Prostate gland (tissue), 2 donors: Measurements from ENCODE around the gene HSPA6. TPM values are rescaled to one million over a fixed set of nuclear protein-coding genes. Genes with fewer than 3 reads are reported as not detected.
"Not testable (repeated sequence)": the region's sequence is repeated elsewhere in the genome, so short reads cannot be mapped to it uniquely, and the experiment has no call there.

Experiments used
- DNase-seq: peaks from one replicate; pipeline ENCODE4 v3.0.0-alpha.2; 2019; ENCODE audit warnings: low spot score
- H3K27ac ChIP-seq, 2 donors: fragments of 200-600 bp; sonication (generic); 2 replicates each; pipeline ENCODE4 v1.5.1; 2017 to 2019
- H3K27me3 ChIP-seq: fragments of 200-600 bp; sonication (generic); replicated peaks from 2 replicates; pipeline ENCODE4 v1.5.1; 2019; ENCODE audit not compliant: insufficient read depth
- H3K36me3 ChIP-seq, 2 donors: fragments of 200-600 bp; sonication (generic); 1 replicate in 1 of 2; 2 replicates in 1 of 2; pipeline versions ENCODE4 v1.5.1 to v1.8.1; 2017 to 2019
- H3K4me1 ChIP-seq: fragments of 200-600 bp; sonication (generic); replicated peaks from 2 replicates; pipeline ENCODE4 v1.5.1; 2019
- H3K4me3 ChIP-seq, 2 donors: fragments of 200-600 bp; sonication (generic); 2 replicates each; pipeline ENCODE4 v1.5.1; 2017 to 2019
- H3K9me3 ChIP-seq: fragments of 200-600 bp; sonication (generic); 2 replicates; pipeline ENCODE4 v1.5.1; 2017
- POLR2A ChIP-seq: fragments of 450-650 bp; IDR thresholded peaks from one replicate; pipeline ENCODE4 v1.6.1; 2016; ENCODE audit warnings: antibody characterized with exemption, mild to moderate bottlenecking
- POLR2AphosphoS5 ChIP-seq: sonication (generic); formaldehyde crosslinking; IDR thresholded peaks from one replicate; pipeline ENCODE4 v1.6.1; 2017; ENCODE audit warnings: antibody characterized with exemption
- WGBS: methylation state at CpG from one replicate; pipeline ENCODE4 v1.1.5; 2018; 5-methylcytosine and 5-hydroxymethylcytosine counted together
- intact Hi-C: fragments of 100-400 bp; cut with DNase I; formaldehyde crosslinking; loops from one replicate; pipeline ENCODE4 v1.14.2; 2022
- total RNA-seq, 2 donors: library from RNA; depleted of rRNA; stranded (reverse); fragments of >200 nt; gene quantifications; one replicate each; pipeline ENCODE4 v1.1.0, GENCODE V29; 2016
- TF ChIP-seq, protein P1 (sequence below), 4 experiments: fragments of 200-600 bp in 2 of 4; fragments of 450-650 bp in 2 of 4; sonication (generic) in 2 of 4; IDR thresholded peaks; 1 replicate in 3 of 4; 2 replicates in 1 of 4; pipeline ENCODE4 v1.5.1; 2016 to 2019; ENCODE audit warnings: antibody characterized with exemption in 4 of 4, mild to moderate bottlenecking in 2 of 4, moderate library complexity in 2 of 4

Gene HSPA6
- total RNA-seq, 2 donors from 2014 or later, result 0.64 to 4.9 TPM

DNA sequence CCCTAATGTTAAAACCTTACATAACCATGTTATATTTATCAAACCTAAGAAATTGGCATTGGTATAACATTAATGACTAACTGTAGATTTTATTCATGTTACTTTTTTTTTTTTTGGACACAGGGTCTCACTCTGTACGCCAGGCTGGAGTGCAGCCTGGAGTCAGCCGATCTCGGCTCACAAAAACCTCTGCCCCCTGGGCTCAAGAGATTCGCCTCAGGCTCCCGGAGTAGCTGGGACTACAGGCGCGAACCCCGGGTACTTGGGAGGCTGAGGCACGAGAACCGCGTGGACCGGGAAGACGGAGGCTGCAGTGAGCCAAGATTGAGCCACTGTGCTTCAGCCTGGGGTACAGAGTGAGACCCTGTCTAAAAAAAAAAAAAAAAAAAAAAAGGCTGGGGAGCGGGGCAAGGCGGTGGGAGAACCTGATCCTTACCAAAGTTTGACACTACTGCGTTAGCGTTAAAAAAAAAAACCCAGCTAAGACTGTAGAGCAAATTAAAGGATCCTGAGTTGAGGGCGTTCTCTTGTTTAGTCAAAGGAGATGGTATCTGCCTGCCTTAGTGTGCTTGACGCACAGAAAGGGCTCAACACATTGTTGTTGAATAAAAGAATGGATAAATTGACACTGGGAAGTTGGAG is 5.2 kb downstream of the HSPA6 start:
- H3K27me3 ChIP-seq, H3K27ac ChIP-seq, intact Hi-C loops, H3K36me3 ChIP-seq, H3K9me3 ChIP-seq, DNase-seq, H3K4me1 ChIP-seq: not testable (repeated sequence)
- WGBS, result 19% methylated on average over 19 of the region's 19 CpGs
- peak overlapping the region in 1 of 2 donors; percentile 51 for H3K4me3 ChIP-seq

DNA sequence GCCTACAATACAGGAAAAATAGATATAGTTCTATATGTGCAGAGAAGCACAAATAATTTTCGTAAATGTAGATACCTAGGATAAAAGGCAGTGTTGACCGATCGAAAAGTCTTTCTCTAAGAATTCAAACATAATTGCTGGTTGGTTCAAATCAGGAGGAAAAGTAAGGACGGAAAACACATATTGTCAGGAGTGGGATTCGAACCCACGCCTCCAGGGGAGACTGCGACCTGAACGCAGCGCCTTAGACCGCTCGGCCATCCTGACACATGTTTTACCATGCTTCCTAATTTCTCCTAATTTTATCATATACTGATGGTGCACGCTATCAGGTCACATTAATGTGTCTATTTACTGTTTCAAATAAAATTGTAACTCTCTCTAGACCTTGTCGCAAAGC is 5.8 kb downstream of the HSPA6 start:
- H3K36me3 ChIP-seq, H3K9me3 ChIP-seq, intact Hi-C loops, H3K27me3 ChIP-seq, H3K4me1 ChIP-seq: not testable (repeated sequence)
- TF ChIP-seq, protein P1, sequence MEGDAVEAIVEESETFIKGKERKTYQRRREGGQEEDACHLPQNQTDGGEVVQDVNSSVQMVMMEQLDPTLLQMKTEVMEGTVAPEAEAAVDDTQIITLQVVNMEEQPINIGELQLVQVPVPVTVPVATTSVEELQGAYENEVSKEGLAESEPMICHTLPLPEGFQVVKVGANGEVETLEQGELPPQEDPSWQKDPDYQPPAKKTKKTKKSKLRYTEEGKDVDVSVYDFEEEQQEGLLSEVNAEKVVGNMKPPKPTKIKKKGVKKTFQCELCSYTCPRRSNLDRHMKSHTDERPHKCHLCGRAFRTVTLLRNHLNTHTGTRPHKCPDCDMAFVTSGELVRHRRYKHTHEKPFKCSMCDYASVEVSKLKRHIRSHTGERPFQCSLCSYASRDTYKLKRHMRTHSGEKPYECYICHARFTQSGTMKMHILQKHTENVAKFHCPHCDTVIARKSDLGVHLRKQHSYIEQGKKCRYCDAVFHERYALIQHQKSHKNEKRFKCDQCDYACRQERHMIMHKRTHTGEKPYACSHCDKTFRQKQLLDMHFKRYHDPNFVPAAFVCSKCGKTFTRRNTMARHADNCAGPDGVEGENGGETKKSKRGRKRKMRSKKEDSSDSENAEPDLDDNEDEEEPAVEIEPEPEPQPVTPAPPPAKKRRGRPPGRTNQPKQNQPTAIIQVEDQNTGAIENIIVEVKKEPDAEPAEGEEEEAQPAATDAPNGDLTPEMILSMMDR (IDR thresholded peaks at IDR 0.05), result peak in 1 of 4 experiments; percentile 25
- TF ChIP-seq POLR2AphosphoS5, result peak; percentile 70
- peak; percentile 48 for DNase-seq
- H3K4me3 ChIP-seq, result peak overlapping the region; percentile 51 to 66
- H3K27ac ChIP-seq, result peak overlapping the region; percentile 91 to 92
- 2% methylated on average over 13 of the region's 13 CpGs for WGBS

DNA sequence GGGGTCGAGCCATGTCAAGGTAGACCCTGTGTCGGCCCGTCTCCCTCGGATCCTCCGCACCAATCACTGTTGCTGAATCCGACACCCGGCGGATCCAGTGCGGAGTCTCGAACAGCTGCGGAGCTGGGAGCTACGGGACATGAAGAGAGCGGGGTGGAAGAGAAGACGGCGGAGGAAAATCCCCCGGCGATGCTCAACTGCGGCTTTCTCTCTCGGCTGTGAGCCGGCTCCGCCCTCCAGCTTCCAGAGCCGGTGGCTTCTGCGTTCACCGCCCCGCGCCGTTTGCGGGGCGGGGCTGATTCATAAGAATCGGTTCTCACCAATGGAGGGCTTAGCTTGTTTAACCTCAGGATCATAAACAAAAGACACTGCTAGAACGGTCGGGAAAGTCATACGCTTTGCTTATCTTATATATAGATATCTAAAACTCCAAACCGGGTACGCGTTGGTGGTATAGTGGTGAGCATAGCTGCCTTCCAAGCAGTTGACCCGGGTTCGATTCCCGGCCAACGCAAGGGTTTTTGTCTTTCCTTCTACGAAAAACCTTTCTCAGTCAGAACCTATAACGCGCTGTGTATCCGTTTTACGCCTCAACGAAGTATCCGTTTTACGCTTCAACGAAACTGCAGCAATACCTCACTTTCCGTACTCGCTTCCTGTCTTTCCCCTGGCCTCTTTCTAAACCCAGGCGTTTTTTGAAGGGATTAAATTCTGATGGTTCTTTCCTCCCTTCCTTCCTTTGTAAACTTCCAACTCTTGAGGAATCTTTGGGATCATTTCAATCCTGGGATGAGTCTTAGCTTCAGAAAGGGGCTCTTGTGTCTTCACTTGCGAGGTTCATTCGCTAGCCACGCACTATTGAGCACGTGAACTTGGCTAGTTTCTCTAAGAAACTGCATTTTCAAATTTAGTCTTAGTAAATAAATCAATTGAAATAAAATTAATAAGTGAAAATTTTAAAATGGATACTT is 6.6 kb downstream of the HSPA6 start:
- 3% methylated on average over 50 of the region's 56 CpGs for WGBS
- H3K36me3 ChIP-seq, H3K4me1 ChIP-seq, H3K27me3 ChIP-seq, H3K9me3 ChIP-seq, intact Hi-C loops: not testable (repeated sequence)
- Histone ChIP-seq H3K4me3 (peak overlapping the region; percentile 51 to 66), H3K27ac (peak overlapping the region; percentile 91 to 92)
- TF ChIP-seq POLR2A, result peak; percentile 52
- peak; percentile 89 for TF ChIP-seq POLR2AphosphoS5
- peak; percentile 74 for DNase-seq

DNA sequence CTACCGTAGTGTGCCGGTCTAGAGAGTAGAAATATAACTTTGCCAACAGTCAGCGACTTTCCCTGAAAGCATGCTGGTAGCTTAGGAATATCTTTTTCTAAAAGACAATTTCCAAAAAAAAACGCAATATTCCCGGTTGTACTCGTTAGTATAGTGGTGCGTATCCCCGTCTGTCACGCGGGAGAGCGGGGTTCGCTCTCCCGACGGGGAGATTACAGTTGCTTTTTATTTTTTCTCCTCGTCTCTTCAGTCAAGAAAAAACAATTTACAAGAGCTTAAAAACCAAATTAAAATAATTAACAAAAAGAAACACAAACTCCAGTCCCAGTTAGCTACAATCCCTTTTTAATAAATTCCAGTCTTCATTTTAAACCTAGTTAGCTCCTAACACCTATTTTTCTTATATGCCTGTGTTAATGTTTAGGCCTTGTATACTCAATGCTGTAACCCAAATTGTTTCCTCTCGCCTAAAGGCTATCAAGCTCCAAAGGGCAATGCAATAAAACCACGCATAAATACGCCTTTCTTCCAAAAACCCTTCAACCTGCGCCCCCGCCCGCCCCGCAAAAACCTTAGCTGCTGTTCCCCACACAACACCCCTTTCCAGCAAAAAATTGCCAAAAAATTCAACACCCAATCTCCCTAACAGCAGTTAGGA is 7.8 kb downstream of the HSPA6 start:
- DNase-seq, result no peak
- no peak overlapping the region for H3K4me3 ChIP-seq
- no peak for TF ChIP-seq POLR2AphosphoS5
- TF ChIP-seq, protein P1 (IDR thresholded peaks at IDR 0.05), result no peak
- no peak for TF ChIP-seq POLR2A
- H3K36me3 ChIP-seq, result no peaks in the 10 kb centered on the region
- intact Hi-C loops, result no loop called here
- H3K27ac ChIP-seq, result no peak overlapping the region
- no peaks in the 10 kb centered on the region for H3K27me3 ChIP-seq
- WGBS, result 72% methylated on average over 22 of the region's 22 CpGs
- no peaks in the 10 kb centered on the region for H3K9me3 ChIP-seq
- no peaks in the 10 kb centered on the region for H3K4me1 ChIP-seq

DNA sequence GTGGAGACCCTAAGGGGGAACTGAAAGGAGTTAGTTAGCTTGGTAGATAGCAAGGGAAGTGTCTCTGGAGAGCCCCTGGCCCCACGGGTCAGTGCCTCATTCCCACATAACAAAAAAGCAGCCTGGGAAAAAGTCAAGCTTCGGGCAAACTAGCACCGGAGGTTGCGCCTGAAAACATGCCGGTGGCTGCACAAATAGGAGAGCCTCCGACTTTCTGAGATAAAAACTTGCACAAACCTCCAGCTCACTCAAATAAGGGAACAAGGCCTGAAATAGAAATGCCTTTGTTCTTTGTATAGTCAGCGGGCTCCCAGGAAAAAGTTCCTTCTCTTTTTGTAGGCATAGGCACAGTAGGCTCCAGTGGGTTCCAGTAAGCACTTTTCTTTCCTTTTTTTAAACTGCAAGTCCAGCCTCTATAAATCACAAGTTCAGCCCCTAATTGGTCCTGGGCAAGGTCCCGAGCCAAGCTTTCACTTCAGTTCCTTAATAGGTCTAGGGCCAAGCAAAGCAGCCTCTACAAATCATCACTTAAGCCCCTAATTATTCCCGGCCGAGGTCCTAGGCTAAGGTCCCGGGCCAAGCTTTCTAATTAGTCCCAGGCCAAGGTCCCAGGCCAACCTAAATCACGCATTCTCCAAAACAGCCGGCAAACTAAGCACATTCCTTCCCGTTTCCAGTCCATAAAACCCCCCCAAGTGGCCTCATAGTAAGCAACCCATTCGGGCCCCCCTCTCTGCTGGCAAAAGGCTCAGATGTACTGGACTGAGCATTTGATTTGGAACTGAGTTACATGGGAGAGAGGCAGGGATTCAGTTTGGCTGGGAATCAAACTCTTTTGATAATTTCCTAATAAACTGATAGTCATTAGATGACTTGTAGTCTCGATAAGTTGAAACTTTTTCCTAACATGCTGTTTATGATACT is 8.6 kb downstream of the HSPA6 start:
- H3K9me3 ChIP-seq, H3K36me3 ChIP-seq, H3K27ac ChIP-seq, H3K4me1 ChIP-seq, H3K4me3 ChIP-seq, DNase-seq, H3K27me3 ChIP-seq, intact Hi-C loops: not testable (repeated sequence)
- 53% methylated on average over 16 of the region's 16 CpGs for WGBS

DNA sequence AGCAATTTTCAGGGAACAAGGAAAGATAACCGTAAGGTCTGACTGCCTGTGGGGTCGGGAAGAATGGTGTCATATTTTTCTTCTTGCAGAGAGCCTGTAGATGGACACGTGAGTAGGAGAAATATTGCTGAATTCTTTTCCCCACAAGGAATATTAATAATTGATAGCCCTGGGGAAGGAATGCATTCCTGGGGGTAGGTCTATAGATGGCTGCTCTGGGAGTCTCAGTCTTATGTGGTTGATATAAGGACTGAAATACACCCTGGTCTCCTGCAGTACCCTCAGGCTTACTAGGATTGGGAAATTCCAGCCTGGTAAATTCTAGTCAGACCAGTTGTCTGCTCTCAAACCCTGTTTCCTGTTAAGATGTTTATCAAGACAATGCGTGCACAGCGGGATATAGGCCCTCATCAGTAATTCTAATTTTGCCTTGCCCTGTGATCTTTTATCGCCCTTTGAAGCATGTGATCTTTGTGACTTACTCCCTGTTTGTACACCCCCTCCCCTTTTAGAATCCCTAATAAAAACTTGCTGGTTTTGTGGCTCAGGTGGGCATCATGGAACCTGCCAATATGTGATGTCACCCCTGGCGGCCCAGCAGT is 12.8 kb downstream of the HSPA6 start:
- H3K9me3 ChIP-seq, H3K27me3 ChIP-seq, H3K36me3 ChIP-seq, intact Hi-C loops, H3K4me3 ChIP-seq, H3K4me1 ChIP-seq, H3K27ac ChIP-seq, DNase-seq: not testable (repeated sequence)
- WGBS, result 51% methylated on average over 7 of the region's 7 CpGs

DNA sequence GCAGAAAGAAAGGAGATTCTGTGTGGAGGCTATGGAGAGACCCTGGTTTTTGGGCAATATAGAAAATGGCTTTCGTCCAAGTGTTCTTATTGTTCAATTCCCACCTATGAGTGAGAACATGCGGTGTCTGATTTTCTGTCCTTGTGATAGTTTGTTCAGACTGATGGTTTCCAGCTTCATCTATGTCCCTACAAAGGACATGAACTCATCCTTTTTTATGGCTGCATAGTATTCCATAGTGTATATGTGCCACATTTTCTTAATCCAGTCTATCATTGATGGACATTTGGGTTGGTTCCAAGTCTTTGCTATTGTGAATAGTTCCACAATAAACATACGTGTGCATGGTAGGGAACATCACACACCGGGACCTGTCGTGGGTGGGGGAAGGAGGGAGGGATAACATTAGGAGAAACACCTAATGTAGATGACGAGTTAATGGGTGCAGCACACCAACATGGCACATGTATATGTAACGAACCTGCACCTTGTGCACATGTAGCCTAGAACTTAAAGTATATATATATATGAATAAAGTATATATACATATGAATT is 14.7 kb downstream of the HSPA6 start:
- H3K4me1 ChIP-seq, H3K4me3 ChIP-seq, intact Hi-C loops, DNase-seq, H3K27me3 ChIP-seq, H3K36me3 ChIP-seq, H3K9me3 ChIP-seq, H3K27ac ChIP-seq: not testable (repeated sequence)
- WGBS, result 84% methylated on average over 7 of the region's 7 CpGs

DNA sequence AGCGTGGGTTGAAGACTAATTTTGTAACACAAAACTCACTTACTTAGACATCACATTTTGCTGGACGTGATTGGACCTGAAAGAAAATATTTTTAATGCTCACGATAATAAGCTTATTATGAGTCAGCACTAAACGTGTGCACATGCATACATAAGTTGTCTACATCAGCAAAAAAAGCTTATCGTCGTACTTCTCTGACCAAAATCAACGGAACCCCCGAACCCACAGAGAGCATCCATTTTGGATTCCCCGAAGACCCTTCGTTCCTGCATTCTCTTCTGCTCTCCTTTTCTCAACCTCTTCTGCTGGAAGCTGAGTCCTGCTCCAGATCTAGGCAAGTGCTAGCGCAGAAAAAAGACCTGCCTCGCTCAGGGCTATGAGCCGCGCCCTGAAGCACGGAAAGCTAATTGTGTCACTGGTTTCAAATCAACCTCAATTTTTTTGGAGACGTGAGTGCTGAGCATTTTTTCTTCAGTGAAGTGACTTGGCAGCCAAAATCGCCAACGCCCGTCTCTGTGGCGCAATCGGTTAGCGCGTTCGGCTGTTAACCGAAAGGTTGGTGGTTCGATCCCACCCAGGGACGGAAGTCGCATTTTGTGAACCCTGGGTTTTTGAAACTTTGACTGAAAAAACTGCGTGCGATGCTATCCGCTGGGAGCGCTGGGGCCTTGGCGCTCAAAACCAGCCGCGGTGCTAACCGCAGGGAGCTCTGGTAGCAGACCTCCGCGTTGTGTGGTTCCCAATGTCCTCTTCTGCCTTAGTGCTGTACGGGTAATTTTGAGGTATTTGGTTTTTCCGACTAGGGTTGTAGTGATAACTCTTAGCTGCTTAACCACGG is 15.6 kb downstream of the HSPA6 start:
- H3K27ac ChIP-seq, H3K27me3 ChIP-seq, H3K4me1 ChIP-seq, H3K36me3 ChIP-seq, H3K9me3 ChIP-seq, intact Hi-C loops: not testable (repeated sequence)
- peak; percentile 17 for DNase-seq
- 11% methylated on average over 41 of the region's 41 CpGs for WGBS
- H3K4me3 ChIP-seq, result peak overlapping the region; percentile 2 to 21
